Fibroblast of lung (primary cell): ENCODE measurements around the gene DCAF6.

Experiments used
- EZH2 ChIP-seq: IDR thresholded peaks from 2 replicates; pipeline ENCODE4 v1.5.1; 2012; ENCODE audit warnings: low read length, control low read depth, mild to moderate bottlenecking; ENCODE audit errors: missing control alignments
- TF ChIP-seq, protein P1 (sequence below), 2 donors: IDR thresholded peaks in 1 of 2; conservative IDR thresholded peaks in 1 of 2; 1 replicate in 1 of 2; 2 replicates in 1 of 2; pipeline ENCODE4 v1.5.1; 2011 to 2012; ENCODE audit warnings: low read length in 2 of 2, control low read depth in 1 of 2, inconsistent platforms in 1 of 2, low read depth in 1 of 2, mild to moderate bottlenecking in 1 of 2

DNA sequence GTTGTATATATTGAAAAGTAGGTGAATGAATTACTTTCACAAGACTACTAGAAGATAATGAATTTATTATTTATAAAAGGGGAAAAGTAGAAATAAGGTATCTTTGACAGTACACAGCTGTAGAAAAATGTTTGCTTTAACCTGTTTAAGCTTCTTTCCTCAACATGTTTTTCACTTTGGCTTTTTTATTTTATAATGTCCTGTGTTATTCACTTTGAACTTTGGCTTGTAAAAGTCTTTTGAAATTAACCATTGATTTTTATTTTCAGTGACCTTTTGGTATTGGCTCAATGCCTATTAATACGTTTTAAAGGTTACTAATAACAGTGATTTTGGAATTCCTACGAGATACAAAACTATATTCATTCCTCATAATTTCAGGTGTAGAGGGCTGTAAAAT, 58.1 kb downstream of the DCAF6 start:
- TF ChIP-seq, protein P1, sequence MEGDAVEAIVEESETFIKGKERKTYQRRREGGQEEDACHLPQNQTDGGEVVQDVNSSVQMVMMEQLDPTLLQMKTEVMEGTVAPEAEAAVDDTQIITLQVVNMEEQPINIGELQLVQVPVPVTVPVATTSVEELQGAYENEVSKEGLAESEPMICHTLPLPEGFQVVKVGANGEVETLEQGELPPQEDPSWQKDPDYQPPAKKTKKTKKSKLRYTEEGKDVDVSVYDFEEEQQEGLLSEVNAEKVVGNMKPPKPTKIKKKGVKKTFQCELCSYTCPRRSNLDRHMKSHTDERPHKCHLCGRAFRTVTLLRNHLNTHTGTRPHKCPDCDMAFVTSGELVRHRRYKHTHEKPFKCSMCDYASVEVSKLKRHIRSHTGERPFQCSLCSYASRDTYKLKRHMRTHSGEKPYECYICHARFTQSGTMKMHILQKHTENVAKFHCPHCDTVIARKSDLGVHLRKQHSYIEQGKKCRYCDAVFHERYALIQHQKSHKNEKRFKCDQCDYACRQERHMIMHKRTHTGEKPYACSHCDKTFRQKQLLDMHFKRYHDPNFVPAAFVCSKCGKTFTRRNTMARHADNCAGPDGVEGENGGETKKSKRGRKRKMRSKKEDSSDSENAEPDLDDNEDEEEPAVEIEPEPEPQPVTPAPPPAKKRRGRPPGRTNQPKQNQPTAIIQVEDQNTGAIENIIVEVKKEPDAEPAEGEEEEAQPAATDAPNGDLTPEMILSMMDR (conservative IDR thresholded peaks at IDR 0.05 in 1 of 2, IDR thresholded peaks at IDR 0.05 in 1 of 2; ENCODE audit: low read depth in 1 of 2, low read length in 2 of 2), result no peak
- TF ChIP-seq EZH2, result no peak
